ENCODE results near the gene AHDC1.
A peak's percentile ranks its signal among the peaks of the same experiment; 100 is the strongest.

The AHDC1 gene

DNA sequence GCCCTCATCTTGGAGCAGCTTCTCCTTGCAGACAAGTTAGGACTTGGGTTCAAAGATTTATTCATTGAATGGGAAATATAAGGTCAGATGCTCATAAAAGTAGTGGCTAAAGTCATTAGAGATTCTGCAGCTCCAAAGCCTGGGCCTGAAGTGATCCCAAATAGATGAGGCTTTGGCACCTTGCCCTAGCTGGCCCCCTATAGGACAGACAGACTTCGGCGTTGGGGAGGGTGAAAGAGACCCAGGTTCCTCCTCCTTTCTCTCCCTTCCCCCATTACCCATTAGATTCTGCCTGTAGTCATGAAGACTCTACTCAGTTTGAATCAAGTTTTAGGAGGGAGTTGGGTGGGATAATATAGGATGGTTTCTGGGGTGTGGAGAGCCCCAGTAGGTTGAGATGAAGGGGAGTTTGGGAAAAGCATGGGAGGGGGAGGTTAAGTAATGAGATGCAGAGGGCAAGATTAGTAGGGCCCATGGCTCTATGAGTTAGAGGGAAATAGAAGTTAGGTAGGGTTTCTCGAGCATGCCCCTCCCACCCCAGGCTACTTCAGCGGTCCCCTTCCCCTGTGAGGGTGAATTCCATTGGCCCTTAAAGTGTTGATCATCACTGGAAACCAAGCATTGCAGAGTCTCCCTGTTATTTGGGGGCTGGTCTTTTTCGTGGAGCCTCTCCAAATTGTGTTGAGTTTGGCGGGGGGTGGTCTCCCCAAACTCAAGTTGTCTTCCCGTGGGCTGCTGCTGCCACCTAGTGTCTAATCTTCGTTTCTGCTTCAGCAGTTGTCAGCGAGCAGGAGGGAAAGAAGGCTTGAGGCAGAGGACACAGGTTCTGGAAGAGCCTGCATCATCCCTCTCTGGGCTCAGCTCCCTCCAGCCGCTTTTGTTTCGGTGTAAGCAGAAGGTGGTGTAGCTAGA lies 2.1 kb upstream of the AHDC1 start (continued):
- TF ChIP-seq ZNF610 (tag by site-specific recombination; IDR thresholded peaks at IDR 0.05; ENCODE audit: borderline replicate concordance) = no peak
- TF ChIP-seq ZNF16 (tag by site-specific recombination; IDR thresholded peaks at IDR 0.05; ENCODE audit: low read depth) = no peak
- TF ChIP-seq ZBTB21 (tag by site-specific recombination; IDR thresholded peaks at IDR 0.05) = no peak
- no peak for TF ChIP-seq ZNF624 (tag by site-specific recombination; IDR thresholded peaks at IDR 0.05)
- TF ChIP-seq SALL2 (tag by site-specific recombination; IDR thresholded peaks at IDR 0.05; ENCODE audit: borderline replicate concordance) = no peak
- TF ChIP-seq KLF8 (tag by site-specific recombination; IDR thresholded peaks at IDR 0.05) = peak; percentile 45; the same call in 1 of the 2 replicates
- TF ChIP-seq ZSCAN5A (tag by site-specific recombination; IDR thresholded peaks at IDR 0.05) = no peak
- TF ChIP-seq ZNF843 (tag by site-specific recombination; IDR thresholded peaks at IDR 0.05) = no peak
- TF ChIP-seq ZNF239 (tag by site-specific recombination; IDR thresholded peaks at IDR 0.05) = no peak
- TF ChIP-seq ZNF426 (tag by site-specific recombination; IDR thresholded peaks at IDR 0.05) = no peak
- no peak for TF ChIP-seq KLF1 (tag by site-specific recombination; IDR thresholded peaks at IDR 0.05)
- TF ChIP-seq ZNF18 (tag by site-specific recombination; IDR thresholded peaks at IDR 0.05) = no peak
- peak; percentile 29; the same call in 1 of the 2 replicates for TF ChIP-seq ZNF600 (tag by site-specific recombination; IDR thresholded peaks at IDR 0.05)
- no peak for TF ChIP-seq ZNF623 (tag by site-specific recombination; IDR thresholded peaks at IDR 0.05)
- TF ChIP-seq ZNF768 (tag by site-specific recombination; IDR thresholded peaks at IDR 0.05) = no peak
- no peak for TF ChIP-seq WT1 (tag by site-specific recombination; IDR thresholded peaks at IDR 0.05)
- TF ChIP-seq OVOL3 (tag by site-specific recombination; IDR thresholded peaks at IDR 0.05) = no peak
- TF ChIP-seq ZFHX2 (tag by site-specific recombination; conservative IDR thresholded peaks at IDR 0.05) = no peak
- TF ChIP-seq, protein P1, sequence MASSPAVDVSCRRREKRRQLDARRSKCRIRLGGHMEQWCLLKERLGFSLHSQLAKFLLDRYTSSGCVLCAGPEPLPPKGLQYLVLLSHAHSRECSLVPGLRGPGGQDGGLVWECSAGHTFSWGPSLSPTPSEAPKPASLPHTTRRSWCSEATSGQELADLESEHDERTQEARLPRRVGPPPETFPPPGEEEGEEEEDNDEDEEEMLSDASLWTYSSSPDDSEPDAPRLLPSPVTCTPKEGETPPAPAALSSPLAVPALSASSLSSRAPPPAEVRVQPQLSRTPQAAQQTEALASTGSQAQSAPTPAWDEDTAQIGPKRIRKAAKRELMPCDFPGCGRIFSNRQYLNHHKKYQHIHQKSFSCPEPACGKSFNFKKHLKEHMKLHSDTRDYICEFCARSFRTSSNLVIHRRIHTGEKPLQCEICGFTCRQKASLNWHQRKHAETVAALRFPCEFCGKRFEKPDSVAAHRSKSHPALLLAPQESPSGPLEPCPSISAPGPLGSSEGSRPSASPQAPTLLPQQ (tag by site-specific recombination; IDR thresholded peaks at IDR 0.05) = peak; percentile 55; the same call in 1 of the 2 replicates
- TF ChIP-seq MEIS1 (CRISPR knock-in tag; IDR thresholded peaks at IDR 0.05; ENCODE audit: borderline replicate concordance) = no peak
- no peak for TF ChIP-seq ZNF76 (tag by site-specific recombination; IDR thresholded peaks at IDR 0.05; ENCODE audit: borderline replicate concordance, low read depth)
- TF ChIP-seq IKZF3 (tag by site-specific recombination; IDR thresholded peaks at IDR 0.05) = no peak
- TF ChIP-seq ZBTB8A (tag by site-specific recombination; IDR thresholded peaks at IDR 0.05) = 0 out of 2 replicates have a peak, but pooled peaks have one; percentile 27
- TF ChIP-seq, protein P2, sequence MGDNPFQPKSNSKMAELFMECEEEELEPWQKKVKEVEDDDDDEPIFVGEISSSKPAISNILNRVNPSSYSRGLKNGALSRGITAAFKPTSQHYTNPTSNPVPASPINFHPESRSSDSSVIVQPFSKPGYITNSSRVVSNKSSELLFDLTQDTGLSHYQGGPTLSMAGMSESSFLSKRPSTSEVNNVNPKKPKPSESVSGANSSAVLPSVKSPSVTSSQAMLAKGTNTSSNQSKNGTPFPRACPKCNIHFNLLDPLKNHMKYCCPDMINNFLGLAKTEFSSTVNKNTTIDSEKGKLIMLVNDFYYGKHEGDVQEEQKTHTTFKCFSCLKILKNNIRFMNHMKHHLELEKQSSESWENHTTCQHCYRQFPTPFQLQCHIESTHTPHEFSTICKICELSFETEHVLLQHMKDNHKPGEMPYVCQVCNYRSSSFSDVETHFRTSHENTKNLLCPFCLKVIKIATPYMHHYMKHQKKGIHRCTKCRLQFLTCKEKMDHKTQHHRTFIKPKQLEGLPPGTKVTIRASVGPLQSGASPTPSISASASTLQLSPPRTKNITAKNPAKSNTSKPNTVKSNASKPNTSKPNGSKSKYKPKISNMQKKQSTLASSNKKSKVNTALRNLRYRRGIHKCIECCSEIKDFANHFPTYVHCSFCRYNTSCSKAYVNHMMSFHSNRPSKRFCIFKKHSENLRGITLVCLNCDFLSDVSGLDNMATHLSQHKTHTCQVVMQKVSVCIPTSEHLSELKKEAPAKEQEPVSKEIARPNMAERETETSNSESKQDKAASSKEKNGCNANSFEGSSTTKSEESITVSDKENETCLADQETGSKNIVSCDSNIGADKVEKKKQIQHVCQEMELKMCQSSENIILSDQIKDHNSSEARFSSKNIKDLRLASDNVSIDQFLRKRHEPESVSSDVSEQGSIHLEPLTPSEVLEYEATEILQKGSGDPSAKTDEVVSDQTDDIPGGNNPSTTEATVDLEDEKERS (tag by site-specific recombination; IDR thresholded peaks at IDR 0.05) = no peak
- TF ChIP-seq ZNF423 (tag by site-specific recombination; IDR thresholded peaks at IDR 0.05) = no peak
- peak; percentile 39; the same call in 1 of the 2 replicates for TF ChIP-seq GLIS1 (tag by site-specific recombination; IDR thresholded peaks at IDR 0.05)
- TF ChIP-seq ZNF23 (tag by site-specific recombination; IDR thresholded peaks at IDR 0.05; ENCODE audit: borderline replicate concordance) = no peak
- TF ChIP-seq ZNF133 (tag by site-specific recombination; IDR thresholded peaks at IDR 0.05) = no peak
